ENCODE data around the gene PTPRR.

The PTPRR gene

GRCh38 chr12:70910666-70911065, 9.9 kb downstream of the PTPRR start:
- no peaks in the 10 kb centered on the region for H3K27me3 ChIP-seq (replicated peaks; ENCODE audit: control insufficient read depth, insufficient read depth, low read length)
- DNase-seq (ENCODE audit: extremely low read depth, insufficient read length): no peak
- H3K36me3 ChIP-seq (ENCODE audit: control insufficient read depth, insufficient read depth, low read length): no peaks in the 10 kb centered on the region
- TF ChIP-seq CTCF (IDR thresholded peaks at IDR 0.05; ENCODE audit: insufficient read depth, low read length, poor library complexity, severe bottlenecking): no peak
- no peak overlapping the region for H3K4me3 ChIP-seq (replicated peaks; ENCODE audit: low read depth, low read length)

GRCh38 chr12:70908978-70909377, 11.6 kb downstream of the PTPRR start:
- Histone ChIP-seq H3K36me3 (ENCODE audit: control insufficient read depth, insufficient read depth, low read length) (no peaks in the 10 kb centered on the region), H3K27me3 (replicated peaks; ENCODE audit: control insufficient read depth, insufficient read depth, low read length) (no peaks in the 10 kb centered on the region), H3K4me3 (replicated peaks; ENCODE audit: low read depth, low read length) (no peak overlapping the region)
- no peak for DNase-seq (ENCODE audit: extremely low read depth, insufficient read length)
- no peak for TF ChIP-seq CTCF (IDR thresholded peaks at IDR 0.05; ENCODE audit: insufficient read depth, low read length, poor library complexity, severe bottlenecking)

GRCh38 chr12:70907412-70907811, 13.1 kb downstream of the PTPRR start:
- TF ChIP-seq CTCF (IDR thresholded peaks at IDR 0.05; ENCODE audit: insufficient read depth, low read length, poor library complexity, severe bottlenecking): no peak
- DNase-seq (ENCODE audit: extremely low read depth, insufficient read length): no peak
- no peaks in the 10 kb centered on the region for H3K27me3 ChIP-seq (replicated peaks; ENCODE audit: control insufficient read depth, insufficient read depth, low read length)
- no peaks in the 10 kb centered on the region for H3K36me3 ChIP-seq (ENCODE audit: control insufficient read depth, insufficient read depth, low read length)
- H3K4me3 ChIP-seq (replicated peaks; ENCODE audit: low read depth, low read length): no peak overlapping the region

GRCh38 chr12:70895956-70896355, 24.6 kb downstream of the PTPRR start:
- H3K36me3 ChIP-seq (ENCODE audit: control insufficient read depth, insufficient read depth, low read length): no peaks in the 10 kb centered on the region
- H3K27me3 ChIP-seq (replicated peaks; ENCODE audit: control insufficient read depth, insufficient read depth, low read length): no peaks in the 10 kb centered on the region
- no peak for DNase-seq (ENCODE audit: extremely low read depth, insufficient read length)
- no peak for TF ChIP-seq CTCF (IDR thresholded peaks at IDR 0.05; ENCODE audit: insufficient read depth, low read length, poor library complexity, severe bottlenecking)
- no peak overlapping the region for H3K4me3 ChIP-seq (replicated peaks; ENCODE audit: low read depth, low read length)

- no peaks in the 10 kb centered on the region for H3K36me3 ChIP-seq (ENCODE audit: control insufficient read depth, insufficient read depth, low read length)
- H3K27me3 ChIP-seq (replicated peaks; ENCODE audit: control insufficient read depth, insufficient read depth, low read length): no peaks in the 10 kb centered on the region
- no peak for DNase-seq (ENCODE audit: extremely low read depth, insufficient read length)
- H3K4me3 ChIP-seq (replicated peaks; ENCODE audit: low read depth, low read length): no peak overlapping the region
- no peak for TF ChIP-seq CTCF (IDR thresholded peaks at IDR 0.05; ENCODE audit: insufficient read depth, low read length, poor library complexity, severe bottlenecking)
These were observed 27.9 kb downstream of the PTPRR start for GRCh38 chr12:70892593-70892992.
